ENCODE measurements around the gene MT1G.

DNA sequence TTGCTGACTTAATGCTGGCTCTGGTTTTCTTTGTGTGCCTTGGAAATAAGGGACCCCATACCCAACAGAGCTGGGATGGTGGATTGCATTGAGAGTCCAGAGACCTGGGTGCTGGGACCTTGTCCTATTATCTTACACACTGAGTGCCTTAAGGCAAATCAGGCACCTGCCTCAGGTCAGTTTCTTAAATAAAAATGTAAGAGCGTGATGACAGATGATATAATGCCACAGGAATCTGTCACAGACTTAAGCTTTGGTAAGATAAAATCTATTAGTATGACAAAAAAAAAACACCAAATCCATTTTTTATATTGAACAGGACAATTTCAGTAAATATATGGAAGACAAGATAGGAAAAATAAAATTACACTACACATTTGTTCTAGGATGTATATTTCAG, 27.8 kb downstream of the MT1G start:
- TF ChIP-seq, protein P1, sequence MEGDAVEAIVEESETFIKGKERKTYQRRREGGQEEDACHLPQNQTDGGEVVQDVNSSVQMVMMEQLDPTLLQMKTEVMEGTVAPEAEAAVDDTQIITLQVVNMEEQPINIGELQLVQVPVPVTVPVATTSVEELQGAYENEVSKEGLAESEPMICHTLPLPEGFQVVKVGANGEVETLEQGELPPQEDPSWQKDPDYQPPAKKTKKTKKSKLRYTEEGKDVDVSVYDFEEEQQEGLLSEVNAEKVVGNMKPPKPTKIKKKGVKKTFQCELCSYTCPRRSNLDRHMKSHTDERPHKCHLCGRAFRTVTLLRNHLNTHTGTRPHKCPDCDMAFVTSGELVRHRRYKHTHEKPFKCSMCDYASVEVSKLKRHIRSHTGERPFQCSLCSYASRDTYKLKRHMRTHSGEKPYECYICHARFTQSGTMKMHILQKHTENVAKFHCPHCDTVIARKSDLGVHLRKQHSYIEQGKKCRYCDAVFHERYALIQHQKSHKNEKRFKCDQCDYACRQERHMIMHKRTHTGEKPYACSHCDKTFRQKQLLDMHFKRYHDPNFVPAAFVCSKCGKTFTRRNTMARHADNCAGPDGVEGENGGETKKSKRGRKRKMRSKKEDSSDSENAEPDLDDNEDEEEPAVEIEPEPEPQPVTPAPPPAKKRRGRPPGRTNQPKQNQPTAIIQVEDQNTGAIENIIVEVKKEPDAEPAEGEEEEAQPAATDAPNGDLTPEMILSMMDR (IDR thresholded peaks at IDR 0.05; ENCODE audit: low read depth, low read length, poor library complexity, severe bottlenecking): no peak
- TF ChIP-seq EZH2phosphoT487 (IDR thresholded peaks at IDR 0.05; ENCODE audit: borderline replicate concordance, low read length): no peak
